Measurements from ENCODE around the gene DRD1.

Gene DRD1

DNA sequence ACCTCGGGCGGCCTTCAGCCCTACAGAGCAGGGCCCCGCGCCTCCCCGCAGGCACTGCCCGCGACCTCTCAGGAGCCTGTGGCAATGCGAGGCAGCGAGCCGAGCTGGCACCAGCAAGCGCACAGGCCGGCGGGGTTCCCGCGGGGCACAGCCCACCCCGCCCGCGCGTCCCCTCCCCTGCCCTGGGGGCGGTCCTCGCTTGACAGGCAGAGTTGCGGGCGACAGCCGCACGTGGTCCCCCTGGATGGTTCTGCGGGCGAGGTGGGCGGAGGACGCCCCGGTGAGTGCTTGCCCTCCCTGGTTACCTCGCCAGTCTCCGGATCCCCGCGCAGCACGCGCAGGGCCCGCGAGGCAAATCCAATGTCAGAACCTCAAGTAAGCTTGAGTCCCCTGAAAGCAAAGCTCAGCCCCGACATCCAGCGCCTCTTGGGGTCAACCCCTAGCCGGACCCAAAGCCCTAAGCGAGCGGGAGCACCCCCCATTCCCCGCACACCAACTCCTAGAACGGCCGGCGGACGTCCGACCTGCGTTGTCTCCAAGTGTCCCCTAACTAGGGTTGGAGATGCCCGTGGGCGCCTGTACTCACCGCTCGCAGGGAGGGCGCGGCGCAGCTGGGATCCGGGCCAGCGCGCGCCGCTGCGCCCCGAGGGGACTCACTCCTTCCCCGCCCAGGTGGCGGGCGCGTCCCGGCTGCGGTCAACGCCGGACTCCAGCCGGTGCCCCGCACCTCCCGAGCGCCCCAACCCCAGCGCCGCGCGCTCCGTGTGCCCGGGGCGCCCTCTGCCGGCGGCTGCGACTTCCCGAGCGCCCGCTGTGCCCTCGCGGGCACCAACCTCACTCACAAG lies at the start of gene DRD1:
TSS of gene DRD1 (minus strand) at position 123 of the 845 bp plus-strand sequence. CDS start 1,083 bp downstream, outside the sequence.
- no peak for FAIRE-seq

DNA sequence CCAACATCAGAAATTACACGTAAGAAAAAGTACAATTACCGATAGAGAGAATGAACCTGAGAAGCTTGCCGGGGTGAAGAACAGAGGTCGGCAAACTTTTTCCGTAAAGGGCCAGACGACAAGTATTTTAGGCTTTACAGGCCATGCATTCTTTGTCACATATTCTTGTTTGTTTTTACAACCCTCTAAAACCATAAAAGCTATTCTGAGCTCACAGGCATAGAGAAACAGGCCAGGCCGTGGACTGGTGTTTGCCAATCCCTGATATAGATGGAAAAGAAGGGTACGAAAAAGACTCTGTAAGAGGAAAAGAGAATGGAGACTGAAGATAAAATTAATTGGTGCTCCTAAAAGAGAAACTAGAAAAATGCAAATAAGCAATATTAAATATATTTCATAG lies 49.7 kb upstream of the DRD1 start:
- FAIRE-seq, result no peak

DNA sequence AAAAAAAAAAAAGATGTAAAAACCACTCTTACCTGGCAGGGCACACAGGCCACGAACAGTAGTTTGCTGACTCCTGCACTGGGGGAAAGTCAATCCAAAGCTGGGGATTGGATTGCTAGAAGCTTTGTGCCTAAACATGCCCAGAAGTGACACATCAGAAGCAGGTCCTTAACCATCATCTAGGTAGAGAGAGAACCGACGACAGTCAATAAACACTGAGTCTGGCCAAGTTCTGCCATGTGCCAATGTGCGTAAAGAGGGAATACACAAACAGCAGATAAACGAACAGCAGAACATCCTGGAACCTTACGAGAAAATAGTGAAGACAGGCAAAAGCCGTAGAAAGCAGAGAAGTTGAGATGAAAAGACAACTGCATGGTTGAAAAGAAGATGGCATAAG lies 49.3 kb upstream of the DRD1 start:
- FAIRE-seq, result no peak

DNA sequence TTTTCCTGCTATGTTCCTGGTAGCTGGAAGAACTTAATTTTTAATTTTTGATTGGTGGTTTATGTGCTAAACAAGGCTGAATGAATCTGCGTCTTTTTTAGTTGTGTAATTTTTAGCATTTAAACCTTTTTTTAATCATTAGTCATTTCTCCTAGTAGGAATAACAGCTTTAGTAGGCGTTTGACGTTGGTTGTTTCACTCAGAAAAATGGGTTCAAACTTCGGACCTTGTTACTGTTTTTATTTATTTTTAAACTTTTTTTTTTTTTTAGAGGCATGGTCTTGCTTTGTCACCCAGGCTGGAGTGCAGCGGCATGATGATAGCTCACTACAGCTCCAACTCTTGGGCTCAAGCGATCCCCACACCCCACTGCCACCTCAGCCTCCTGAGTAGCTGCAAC lies 47.2 kb upstream of the DRD1 start:
- no peak for FAIRE-seq

DNA sequence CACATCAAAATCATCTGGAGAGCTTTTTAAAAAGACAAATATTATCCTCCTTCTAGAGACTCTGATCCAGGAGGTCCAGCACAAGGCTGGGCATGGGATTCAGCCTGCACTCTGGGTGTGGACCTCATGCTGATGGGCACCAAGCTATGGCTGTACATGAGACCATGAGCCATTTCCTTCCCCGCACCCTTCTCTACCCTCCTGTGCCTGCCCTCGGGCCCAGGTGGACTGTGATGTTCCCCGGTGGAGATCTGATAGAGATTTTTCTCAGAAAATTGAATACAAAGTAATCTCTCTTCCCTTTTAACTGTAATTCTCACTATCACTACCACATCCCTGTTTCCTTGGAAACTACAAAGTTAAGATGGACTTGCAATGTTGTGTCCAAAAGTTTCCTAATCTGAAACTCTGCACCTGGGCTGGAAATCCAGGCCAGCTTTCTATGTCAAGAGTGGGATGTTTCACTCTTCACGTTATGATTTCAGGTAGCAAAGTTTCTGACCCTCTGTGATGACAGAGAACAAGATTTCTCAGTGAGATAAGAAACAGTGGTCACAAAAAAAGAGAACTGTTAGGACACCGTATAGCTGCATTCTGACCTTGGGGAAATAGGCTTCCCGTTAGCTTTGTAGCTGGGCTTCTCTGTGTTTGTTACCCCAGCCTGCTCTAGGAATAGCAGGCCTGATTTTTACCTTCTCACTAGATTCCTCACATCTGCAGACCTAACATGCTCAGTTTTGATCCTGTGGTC lies 45.9 kb upstream of the DRD1 start:
- FAIRE-seq, result no peak

DNA sequence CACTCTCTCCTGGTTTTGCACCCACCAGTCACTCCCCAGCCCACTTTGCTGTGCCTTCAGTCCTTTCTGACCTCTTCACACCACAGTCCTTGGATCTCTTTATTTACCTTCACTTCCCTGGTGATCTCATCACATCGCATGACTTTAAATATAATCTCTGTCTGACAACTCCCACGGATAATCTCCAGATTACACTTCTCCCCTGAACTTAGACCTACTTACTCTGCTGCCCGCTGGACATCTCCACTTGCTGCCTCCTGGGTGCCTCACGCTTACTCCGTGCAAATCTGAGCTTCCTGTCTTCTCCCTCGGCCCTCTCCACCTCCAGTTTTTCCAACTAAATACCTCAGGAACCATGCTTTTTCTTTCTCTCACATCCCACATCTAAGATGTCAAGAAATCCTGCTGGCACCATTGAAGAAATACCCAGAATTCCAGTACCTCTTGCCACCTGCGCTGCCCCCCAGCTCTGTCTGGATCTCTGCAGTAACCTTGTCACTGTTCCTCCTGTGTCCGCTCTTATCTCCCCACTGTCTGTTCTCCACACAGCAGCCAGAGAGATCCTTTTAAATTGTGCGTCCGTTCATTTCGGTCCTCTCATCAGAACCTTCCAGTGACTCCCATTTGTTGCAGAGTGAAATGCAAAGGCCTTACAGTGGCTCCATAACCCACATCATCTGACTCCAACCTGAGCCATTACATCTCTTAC lies 43.7 kb upstream of the DRD1 start:
- no peak for FAIRE-seq

DNA sequence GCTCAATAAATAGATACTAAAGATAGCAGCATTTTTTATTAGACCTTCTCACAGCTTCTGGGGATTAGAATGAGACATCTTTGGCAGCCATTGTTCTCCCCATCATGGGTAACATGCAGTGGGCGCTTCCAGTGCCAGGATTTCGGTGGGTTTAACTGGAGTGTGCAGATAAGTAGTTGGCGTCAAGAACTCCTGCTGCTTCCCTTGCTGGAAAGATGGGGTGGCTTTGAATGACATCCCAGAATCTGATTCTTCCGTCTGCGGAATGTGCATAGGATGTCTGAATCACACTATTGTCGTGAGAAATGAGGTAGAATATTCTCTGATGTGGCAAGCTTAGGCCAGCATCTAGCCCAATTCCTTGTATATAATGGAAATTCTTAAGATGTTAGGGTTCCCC lies 41.6 kb upstream of the DRD1 start:
- FAIRE-seq, result no peak

DNA sequence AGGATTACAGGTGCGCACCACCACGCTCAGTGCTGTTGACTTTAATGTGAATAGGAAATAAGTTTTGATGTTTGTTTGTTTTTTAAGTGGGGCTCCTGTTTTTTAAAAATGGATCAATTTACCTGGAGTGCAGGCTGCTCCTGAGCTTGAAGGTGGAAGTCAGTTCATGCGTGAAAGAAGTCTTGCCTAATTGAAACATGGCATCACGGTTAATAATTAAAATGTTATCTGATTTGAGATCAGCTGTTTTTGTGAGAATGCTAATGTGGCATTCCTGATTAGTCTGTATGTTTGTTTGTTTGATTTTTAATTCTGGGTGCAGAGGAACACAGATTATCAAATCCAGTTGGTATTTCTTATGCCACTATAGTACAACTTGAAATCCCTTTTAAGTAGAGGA lies 40.8 kb upstream of the DRD1 start:
- no peak for FAIRE-seq

DNA sequence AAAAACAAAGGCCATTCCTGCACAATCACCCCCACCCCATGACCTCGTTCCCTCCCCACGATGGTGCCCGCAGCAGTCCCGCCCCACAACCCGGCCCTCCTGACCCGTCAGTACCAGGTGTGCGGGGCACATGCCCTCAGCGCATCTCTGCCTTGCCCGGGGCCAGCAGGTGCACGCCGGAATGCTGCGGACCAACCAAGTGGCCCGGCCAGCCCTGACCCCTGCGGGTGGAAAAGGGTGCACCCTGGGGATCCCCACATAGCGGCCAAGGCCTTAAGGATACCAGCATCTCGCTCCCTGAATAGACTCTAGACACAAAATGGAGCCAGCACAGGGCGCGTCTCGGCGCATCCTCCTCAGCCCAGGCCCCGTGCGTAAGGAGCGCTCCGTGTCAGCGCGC lies 40.3 kb upstream of the DRD1 start:
- FAIRE-seq, result no peak

DNA sequence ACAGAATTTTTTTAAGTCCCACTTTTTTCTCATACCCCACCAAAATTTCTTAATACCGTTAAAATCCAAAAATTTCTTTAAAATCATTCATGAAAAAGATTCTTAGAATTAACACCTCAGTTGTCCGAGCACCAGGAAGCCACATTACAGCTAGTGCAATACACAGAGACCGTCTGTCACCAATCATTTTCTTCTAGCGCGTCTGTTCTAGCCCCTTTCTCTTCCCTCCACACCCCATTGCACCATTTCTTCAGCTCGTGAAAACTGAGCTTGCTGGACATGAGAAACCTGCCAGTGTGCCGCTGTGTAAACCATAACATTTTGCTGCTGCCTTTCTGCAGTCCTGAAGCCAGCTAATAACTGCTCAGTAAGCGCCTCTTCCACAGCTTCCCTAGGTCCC lies 39.4 kb upstream of the DRD1 start:
- FAIRE-seq, result no peak

DNA sequence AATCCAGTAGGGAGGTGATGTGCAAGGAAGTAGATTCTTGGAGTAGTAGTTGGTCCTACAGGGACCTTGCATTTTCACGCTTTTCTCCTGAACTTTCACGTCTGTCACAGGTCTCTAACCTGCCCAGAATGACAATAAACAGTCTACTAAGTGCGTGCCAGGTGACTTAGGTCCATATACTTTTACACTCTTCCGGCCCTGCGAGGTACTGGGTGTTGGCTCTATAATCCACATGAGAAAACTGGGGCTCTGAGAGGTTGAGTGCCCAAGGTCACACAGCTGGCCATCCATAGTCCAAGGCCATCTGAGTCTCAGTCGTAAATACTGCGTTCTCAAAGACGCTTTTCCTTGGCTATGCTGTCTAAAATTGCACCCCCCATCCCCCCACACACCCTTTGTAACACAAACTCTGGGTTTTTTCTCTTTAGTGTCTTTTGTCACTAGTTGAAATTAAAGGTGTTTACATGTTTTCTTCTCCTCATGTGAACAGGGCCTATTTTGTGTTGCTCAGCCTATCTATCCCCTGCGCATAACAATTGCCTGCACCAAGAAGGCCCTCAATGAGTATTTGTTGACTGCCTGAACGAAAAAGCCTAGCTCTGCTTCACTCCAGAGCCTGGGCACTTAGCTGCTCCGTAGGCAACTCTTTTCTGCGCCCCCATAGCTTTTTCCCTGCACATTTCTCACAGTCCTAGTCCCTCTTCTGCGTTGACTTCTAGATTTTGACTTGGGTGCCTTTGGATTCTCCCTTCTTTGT lies 35.3 kb upstream of the DRD1 start:
- no peak for FAIRE-seq

DNA sequence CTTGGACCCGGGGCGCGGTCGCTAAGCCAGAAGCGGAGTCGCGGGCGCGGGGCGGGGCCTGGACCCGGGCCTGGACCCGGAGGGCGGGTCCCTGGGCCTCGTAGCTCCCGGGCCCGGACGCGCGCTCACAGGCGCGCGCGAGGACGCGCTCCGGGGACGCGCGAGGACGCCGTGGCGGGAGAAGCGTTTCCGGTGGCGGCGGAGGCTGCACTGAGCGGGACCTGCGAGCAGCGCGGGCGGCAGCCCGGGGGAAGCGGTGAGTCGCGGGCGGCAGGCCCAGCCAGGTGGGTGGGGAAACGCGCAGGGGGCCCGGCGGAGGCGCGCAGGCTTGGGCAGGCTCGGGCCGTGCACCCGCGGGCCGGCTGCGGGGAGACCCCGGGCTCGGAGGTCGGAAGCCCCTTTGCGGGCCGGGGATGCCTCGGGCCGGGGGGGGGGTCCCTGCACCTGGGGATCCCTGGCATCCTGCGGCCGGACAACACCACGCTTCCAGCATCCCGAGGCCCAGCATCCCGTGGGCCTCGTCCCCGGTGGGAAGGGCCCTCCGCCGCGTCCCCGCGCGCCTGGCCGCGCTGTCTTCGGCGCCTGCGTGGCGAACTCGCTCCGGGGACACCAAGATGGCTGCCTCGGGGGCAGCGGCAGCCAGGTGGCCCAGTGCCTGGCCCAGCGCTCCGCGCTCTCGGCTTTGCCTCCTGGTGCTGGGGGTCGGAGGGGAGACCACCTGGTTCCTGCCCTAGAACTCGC lies 34.6 kb upstream of the DRD1 start, which contains the start of gene SFXN1:
TSS of gene SFXN1 (plus strand) at position 177 of the 741 bp plus-strand sequence. CDS start 13,544 bp downstream, outside the sequence.
- FAIRE-seq, result no peak

DNA sequence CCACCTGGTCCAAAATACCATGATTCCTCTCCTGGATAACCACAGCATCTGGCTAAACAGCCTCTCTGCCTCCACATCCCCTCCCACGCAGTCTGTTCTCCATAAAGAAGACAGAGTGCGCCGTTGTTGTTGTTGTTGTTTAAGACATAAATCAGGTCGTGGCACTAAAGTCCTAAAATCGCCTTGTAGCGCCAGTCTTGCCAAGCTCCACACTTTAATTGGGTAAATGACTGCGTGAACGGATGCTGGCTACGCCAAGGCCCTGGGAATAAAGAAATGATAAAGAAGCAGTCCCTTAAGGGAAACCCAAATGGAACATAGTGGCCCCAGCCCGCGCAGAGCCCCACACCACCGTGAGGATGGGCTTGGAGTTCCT lies 34.0 kb upstream of the DRD1 start:
- no peak for FAIRE-seq

DNA sequence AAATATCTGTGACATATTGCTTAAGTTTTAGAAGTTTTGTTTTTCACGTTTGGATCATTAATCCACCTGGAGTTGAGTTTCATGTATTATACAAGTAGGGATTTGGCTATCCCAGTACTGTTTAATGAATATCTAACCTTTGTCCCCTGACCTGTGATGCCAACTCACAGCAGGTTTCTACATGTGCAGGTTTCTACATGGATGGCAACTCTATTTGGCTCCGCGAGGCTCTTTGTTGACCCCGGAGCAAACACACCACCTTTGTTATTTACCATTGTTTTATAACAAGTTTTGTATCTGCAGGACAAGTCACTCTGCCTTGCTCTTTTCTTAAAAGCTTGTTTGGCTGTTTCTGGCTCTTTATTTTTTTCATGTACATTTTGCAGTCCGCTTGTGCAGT lies 33.5 kb upstream of the DRD1 start:
- no peak for FAIRE-seq

DNA sequence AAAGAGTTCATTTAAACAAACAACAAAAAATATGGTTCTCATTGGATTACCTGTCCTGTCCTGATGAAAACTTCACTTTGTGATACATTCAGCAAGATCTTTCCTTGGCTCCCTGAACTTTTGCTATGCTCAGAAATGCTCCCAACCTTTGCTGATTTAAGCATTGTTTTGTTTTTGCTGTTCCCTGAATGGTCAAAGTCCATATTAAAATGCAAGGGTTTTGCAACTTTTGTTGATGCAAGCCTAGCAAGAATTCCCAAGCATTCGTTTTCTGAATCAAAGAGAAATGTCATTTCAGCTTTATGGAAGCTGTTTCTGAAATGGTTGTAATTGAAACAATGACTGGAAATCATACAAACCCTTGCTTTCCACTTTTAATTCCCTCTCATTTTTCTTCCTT lies 31.3 kb upstream of the DRD1 start:
- no peak for FAIRE-seq

DNA sequence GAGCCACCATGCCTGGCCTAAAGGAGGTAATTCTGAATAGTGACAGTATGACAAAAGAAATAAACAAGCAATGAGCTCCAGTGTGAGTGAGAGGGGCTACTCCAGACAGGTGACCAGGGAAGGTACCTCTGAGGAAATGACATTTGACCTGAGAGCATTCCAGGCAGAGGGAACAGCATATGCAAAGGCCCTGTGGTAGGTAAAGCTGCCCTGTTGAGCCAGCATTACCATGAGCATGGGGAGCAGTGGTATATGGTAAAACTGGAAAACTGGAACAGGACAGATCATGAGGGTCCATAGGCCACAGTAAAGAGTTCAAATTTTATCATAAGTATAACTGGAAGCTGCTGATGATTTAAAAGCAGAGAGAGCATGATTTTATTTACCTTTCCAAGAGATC lies 28.4 kb upstream of the DRD1 start:
- no peak for FAIRE-seq

DNA sequence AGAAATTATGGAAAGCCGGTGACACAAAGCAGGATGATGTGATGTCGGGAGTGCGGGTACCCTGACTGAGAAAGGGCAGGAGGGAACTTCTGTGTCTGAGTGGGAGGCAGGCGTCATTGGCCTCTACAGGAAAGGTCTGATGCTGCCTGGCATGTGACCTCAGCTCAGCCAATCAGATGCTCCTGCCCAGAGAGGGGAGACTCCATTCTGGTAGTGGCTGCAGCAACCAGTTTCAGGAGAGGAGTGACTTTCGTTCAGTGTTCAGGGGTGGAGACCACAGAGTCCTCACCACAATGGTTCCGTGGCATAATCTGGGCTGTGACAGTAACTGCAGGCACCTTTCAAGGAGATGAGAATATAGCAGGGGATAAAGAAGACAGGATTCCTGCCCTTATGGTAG lies 27.6 kb upstream of the DRD1 start:
- no peak for FAIRE-seq

DNA sequence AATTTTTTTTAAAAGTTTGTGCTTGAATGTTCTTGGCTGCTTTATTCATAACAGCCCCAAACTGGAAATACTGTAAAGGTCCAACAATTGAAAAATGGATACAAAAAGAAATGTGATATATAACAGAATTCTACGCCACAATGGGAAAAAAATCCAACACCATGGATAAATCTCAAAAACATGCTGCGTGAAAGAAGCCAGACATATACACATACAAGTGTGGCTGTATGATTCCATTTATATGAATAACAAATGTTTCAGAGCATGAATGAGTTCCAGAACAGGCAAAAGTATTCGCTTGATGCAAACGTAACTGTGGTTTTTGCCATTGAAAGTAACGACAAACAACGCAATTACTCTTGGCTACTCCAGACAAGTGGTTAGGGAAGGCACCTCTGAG lies 27.2 kb upstream of the DRD1 start:
- no peak for FAIRE-seq

DNA sequence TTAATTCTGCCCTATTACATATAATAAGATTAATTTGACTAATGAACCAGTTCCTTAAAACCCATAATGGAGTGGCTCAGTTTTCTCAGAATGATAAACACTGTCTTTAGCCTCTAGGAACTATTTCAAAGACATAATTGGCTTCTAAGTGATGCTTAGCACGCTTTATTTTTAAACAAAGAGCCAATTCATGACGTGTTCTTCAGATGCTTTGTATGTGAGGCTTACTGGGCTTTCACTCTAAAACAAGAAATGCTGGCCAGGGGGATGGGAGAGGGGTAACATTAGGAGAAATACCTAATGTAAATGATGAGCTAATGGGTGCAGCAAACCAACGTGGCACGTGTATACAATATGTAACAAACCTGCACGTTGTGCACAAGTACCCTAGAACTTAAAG lies 26.8 kb upstream of the DRD1 start:
- FAIRE-seq, result no peak

DNA sequence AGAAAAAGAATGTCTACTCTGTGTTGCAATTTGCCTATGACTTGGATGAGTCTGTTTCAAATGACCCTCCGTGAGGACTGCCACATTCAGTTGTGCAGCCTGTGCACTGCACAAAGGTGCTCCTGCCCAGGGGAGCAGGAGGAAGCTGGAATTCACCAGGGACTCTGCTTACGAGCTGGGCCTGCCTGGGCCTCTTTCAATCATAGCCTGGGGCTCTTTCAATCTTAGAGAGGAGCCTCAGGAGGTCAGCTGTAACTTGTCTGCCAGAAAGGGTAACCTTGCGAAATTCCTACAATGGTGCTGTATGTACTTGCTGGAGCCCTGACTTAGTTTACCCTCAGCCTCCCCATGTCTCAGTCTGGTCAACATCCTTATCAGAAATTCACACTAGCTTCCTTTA lies 25.9 kb upstream of the DRD1 start:
- no peak for FAIRE-seq

DNA sequence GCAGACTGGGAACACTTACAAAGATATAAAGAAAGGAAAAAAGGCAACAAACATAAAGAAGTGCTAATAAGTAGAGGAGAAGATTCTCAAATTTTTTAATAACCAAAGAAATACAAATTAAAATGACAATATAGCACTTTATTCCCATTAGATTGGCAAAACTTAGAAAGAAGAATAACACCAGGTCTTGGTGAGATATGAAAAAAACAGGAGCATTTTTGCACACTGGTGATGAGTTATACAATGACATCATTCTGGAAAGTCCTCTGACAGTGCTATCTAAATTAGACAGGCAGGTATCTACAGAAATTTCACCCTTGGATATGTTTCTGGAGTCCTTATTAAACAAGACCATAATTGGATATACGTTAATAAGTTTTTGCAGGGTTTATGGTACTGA lies 24.9 kb upstream of the DRD1 start:
- FAIRE-seq, result no peak

DNA sequence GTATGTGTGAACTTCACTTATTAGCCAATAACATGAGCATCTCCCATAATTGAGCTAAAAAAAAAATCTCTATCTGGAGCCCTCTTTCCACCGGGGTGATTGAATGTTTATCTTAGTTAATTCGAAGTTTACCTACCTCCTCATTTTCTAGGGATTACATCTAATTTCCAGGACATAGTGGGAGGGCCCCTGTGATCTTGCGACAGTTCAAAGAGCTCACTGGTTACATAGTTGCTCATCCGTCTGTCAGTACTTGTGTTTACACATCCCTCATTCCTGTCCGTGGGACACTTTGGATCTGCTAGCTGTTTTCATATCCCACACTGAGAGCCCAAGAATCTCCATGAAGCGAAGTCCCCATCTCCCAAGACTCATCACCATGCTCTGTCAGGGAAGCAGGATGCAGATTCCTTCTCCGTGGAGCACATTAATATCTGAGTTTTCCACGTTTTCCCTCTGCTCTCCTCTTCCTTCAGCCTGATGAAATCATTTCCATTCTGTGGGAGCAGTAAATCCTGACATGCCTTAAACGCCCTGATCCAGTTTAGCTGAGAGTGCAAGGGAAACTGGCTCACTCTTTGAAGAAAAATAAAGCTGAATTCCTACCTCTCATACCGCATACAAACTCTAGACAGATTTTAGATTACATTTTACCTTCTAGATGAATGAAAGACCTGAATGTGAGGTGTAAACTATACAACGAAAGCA lies 24.2 kb upstream of the DRD1 start:
- no peak for FAIRE-seq
